ENCODE results near the gene NEK4. TPM values are rescaled to one million over a fixed set of nuclear protein-coding genes. Genes with fewer than 3 reads are reported as not detected.

The NEK4 gene
- total and polyA plus RNA-seq, 2 donors (not counting 1 experiment from before 2014, with no cell fraction given), result 9.0 to 33.8 TPM

DNA sequence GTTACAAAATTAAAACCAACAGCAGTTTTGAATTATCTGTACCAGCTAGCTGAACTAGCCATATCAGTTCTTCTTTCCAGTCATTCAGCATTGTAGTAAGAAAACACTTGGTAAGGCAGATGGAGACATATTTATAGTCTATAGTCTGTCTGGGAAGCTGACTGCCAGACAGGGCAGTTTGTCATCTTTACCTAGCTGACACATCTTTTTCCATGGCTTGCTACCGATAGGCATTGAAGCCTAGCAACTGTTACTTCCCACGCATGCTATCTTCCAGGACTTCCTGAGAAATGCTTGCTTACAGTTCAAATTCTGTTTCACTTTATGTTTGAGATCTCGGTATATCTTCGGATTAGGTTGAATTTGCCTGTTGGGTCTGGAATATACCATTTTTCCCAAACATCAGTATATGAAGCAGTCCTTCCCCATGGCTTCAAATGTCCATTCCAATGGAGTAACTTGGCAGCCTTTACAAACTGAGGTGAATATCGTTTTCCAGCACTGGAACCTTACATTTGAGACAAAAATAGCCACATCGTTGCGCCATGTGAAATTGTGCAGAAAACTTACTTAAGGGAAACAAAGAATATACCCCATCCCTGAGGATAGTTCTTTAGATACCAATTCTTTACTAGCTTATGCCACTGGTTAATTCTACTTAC is 76.1 kb downstream of the NEK4 start:
- no peak overlapping the region for H3K4me3 Mint-ChIP-seq
- peaks cover 7% of the 10 kb centered on the region for H4K20me1 ChIP-seq (ENCODE audit: control insufficient read depth, insufficient read depth, low read length, poor library complexity, severe bottlenecking)
- no peak overlapping the region for H2AFZ ChIP-seq (ENCODE audit: insufficient read depth, low read depth, low read length, poor library complexity, severe bottlenecking)
- 93% methylated on average over 4 of the region's 7 CpGs for WGBS (ENCODE audit: insufficient coverage)
- ChIA-PET CTCF (no interaction called here), POLR2A (no interaction called here)
- H3K36me3 ChIP-seq (replicated peaks in 1 of 2; ENCODE audit: control extremely low read depth in 1 of 2, control insufficient read depth in 1 of 2, extremely low read depth in 1 of 2, insufficient read depth in 2 of 2, low read length in 1 of 2), result peaks cover 9 to 76% of the 10 kb centered on the region in 2 experiments
- H3K4me2 ChIP-seq (replicated peaks; ENCODE audit: low read depth, low read length, poor library complexity, severe bottlenecking), result no peak overlapping the region
- H3K9me3 Mint-ChIP-seq (ENCODE audit: insufficient read depth), result no peaks in the 10 kb centered on the region
- intact Hi-C loops (cut with micrococcal nuclease), result no loop called here
- no peaks in the 10 kb centered on the region for H3K27me3 ChIP-seq (replicated peaks in 1 of 4; ENCODE audit: control extremely low read depth in 1 of 4, control insufficient read depth in 3 of 4, insufficient read depth in 4 of 4, low read length in 3 of 4)
- H3K9ac ChIP-seq (ENCODE audit: low read length), result no peak overlapping the region
- no peaks in the 10 kb centered on the region for H3K27me3 Mint-ChIP-seq
- no peak for DNase-seq
- H3K4me1 ChIP-seq (ENCODE audit: control insufficient read depth in 2 of 2, insufficient read depth in 2 of 2, low read length in 2 of 2), result peaks cover 0 to 10% of the 10 kb centered on the region in 2 donors
- no peak for TF ChIP-seq EZH2 (IDR thresholded peaks at IDR 0.05; ENCODE audit: borderline replicate concordance, insufficient read depth, low read depth, low read length, poor library complexity, severe bottlenecking)
- TF ChIP-seq, protein P1, sequence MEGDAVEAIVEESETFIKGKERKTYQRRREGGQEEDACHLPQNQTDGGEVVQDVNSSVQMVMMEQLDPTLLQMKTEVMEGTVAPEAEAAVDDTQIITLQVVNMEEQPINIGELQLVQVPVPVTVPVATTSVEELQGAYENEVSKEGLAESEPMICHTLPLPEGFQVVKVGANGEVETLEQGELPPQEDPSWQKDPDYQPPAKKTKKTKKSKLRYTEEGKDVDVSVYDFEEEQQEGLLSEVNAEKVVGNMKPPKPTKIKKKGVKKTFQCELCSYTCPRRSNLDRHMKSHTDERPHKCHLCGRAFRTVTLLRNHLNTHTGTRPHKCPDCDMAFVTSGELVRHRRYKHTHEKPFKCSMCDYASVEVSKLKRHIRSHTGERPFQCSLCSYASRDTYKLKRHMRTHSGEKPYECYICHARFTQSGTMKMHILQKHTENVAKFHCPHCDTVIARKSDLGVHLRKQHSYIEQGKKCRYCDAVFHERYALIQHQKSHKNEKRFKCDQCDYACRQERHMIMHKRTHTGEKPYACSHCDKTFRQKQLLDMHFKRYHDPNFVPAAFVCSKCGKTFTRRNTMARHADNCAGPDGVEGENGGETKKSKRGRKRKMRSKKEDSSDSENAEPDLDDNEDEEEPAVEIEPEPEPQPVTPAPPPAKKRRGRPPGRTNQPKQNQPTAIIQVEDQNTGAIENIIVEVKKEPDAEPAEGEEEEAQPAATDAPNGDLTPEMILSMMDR (IDR thresholded peaks at IDR 0.05), result no peak
- H3K27ac Mint-ChIP-seq, result no peak overlapping the region
- no peak overlapping the region for H3K4me3 ChIP-seq (ENCODE audit: control extremely low read depth in 1 of 5, extremely low read depth in 1 of 5, insufficient read depth in 1 of 5, low read depth in 2 of 5, low read length in 4 of 5)
- no peaks in the 10 kb centered on the region for H3K9me3 ChIP-seq (ENCODE audit: control extremely low read depth in 1 of 3, control insufficient read depth in 2 of 3, insufficient read depth in 1 of 3, low read length in 2 of 3)
- H3K27ac ChIP-seq (ENCODE audit: low read length in 2 of 2), result no peak overlapping the region
- no peaks in the 10 kb centered on the region for H3K79me2 ChIP-seq (ENCODE audit: control insufficient read depth, insufficient read depth, low read length)
- no peak for ATAC-seq (ENCODE audit: low read depth)
- H3K4me1 Mint-ChIP-seq, result peaks cover 8% of the 10 kb centered on the region

DNA sequence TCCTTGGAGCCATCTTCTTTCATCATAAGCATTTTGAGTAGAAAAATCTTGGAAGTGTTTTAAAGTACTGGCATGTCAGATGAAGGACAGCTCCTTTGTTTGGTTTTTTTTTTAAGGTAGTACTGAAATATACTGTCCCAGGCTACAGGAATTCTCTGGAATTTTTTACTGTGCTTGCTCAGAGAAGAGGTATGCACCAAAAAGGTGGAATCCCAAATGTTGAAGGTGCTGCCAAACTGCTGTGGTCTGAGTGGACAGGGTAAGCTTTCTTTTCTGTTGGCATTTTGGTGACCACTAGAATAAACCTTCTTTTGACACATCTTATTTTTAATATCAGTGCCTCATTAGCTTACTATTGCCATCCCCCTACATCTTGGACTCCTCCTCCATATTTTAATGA is 77.7 kb downstream of the NEK4 start:
- H3K9me3 ChIP-seq (ENCODE audit: control extremely low read depth in 1 of 3, control insufficient read depth in 2 of 3, insufficient read depth in 1 of 3, low read length in 2 of 3), result no peaks in the 10 kb centered on the region
- H3K27ac ChIP-seq (ENCODE audit: low read length in 2 of 2), result no peak overlapping the region
- no peak overlapping the region for H3K4me3 ChIP-seq (ENCODE audit: control extremely low read depth in 1 of 5, extremely low read depth in 1 of 5, insufficient read depth in 1 of 5, low read depth in 2 of 5, low read length in 4 of 5)
- intact Hi-C loops (cut with micrococcal nuclease), result no loop called here
- POLR2A ChIA-PET, result no interaction called here
- DNase-seq (no peak), ATAC-seq (ENCODE audit: low read depth) (no peak)
- H3K4me1 ChIP-seq (ENCODE audit: control insufficient read depth in 2 of 2, insufficient read depth in 2 of 2, low read length in 2 of 2), result peaks cover 0 to 10% of the 10 kb centered on the region in 2 donors
- Mint-ChIP-seq H3K4me1 (peaks cover 9% of the 10 kb centered on the region), H3K27me3 (no peaks in the 10 kb centered on the region), H3K9me3 (ENCODE audit: insufficient read depth) (no peaks in the 10 kb centered on the region), H3K27ac (no peak overlapping the region), H3K4me3 (no peak overlapping the region)
- no peak overlapping the region for H2AFZ ChIP-seq (ENCODE audit: insufficient read depth, low read depth, low read length, poor library complexity, severe bottlenecking)
- no peak overlapping the region for H3K4me2 ChIP-seq (replicated peaks; ENCODE audit: low read depth, low read length, poor library complexity, severe bottlenecking)
- CTCF ChIA-PET, result interaction anchor here (0.6 kb wide), 1 partner anchor 281 kb away, joined by 3 read pairs; no protein-coding TSS in a partner anchor
- H4K20me1 ChIP-seq (ENCODE audit: control insufficient read depth, insufficient read depth, low read length, poor library complexity, severe bottlenecking), result peaks cover 8% of the 10 kb centered on the region
- no peak overlapping the region for H3K9ac ChIP-seq (ENCODE audit: low read length)
- no peak for TF ChIP-seq EZH2 (IDR thresholded peaks at IDR 0.05; ENCODE audit: borderline replicate concordance, insufficient read depth, low read depth, low read length, poor library complexity, severe bottlenecking)
- TF ChIP-seq, protein P1 (IDR thresholded peaks at IDR 0.05), result no peak
- no peaks in the 10 kb centered on the region for H3K27me3 ChIP-seq (replicated peaks in 1 of 4; ENCODE audit: control extremely low read depth in 1 of 4, control insufficient read depth in 3 of 4, insufficient read depth in 4 of 4, low read length in 3 of 4)
- H3K79me2 ChIP-seq (ENCODE audit: control insufficient read depth, insufficient read depth, low read length), result peaks cover under 1% of the 10 kb centered on the region
- peaks cover 9 to 91% of the 10 kb centered on the region in 2 experiments for H3K36me3 ChIP-seq (replicated peaks in 1 of 2; ENCODE audit: control extremely low read depth in 1 of 2, control insufficient read depth in 1 of 2, extremely low read depth in 1 of 2, insufficient read depth in 2 of 2, low read length in 1 of 2)

Measured in B cell (primary cell).